ENCODE measurements around the gene PIK3CB. TPM values are rescaled to one million over a fixed set of nuclear protein-coding genes. Genes with fewer than 3 reads are reported as not detected.

PIK3CB gene
- total and polyA plus RNA-seq, 2 of the 8 experiments (the other 6 are each of a cell fraction or from before 2014, with no cell fraction given), result 8.3 to 35.2 TPM

DNA sequence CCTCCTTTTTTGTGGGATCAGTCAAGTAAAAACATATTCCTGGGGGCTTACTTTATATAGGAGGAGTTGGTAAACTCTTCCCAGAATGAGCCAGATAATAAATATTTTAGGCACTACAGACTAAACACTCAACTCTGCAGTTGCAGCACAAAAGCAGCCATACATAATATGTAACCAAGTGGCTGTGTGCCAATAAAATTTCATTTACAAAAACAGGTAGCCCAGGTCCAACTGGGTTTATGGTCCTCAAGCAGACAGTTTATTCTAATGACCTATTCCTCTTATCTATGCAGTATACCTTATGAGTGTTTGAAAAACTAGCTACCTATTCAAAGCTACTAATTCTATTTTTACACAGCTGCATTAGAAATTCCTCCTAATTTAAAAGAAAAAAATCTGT, 164.3 kb downstream of the PIK3CB start (continued):
- TF ChIP-seq, protein P1, sequence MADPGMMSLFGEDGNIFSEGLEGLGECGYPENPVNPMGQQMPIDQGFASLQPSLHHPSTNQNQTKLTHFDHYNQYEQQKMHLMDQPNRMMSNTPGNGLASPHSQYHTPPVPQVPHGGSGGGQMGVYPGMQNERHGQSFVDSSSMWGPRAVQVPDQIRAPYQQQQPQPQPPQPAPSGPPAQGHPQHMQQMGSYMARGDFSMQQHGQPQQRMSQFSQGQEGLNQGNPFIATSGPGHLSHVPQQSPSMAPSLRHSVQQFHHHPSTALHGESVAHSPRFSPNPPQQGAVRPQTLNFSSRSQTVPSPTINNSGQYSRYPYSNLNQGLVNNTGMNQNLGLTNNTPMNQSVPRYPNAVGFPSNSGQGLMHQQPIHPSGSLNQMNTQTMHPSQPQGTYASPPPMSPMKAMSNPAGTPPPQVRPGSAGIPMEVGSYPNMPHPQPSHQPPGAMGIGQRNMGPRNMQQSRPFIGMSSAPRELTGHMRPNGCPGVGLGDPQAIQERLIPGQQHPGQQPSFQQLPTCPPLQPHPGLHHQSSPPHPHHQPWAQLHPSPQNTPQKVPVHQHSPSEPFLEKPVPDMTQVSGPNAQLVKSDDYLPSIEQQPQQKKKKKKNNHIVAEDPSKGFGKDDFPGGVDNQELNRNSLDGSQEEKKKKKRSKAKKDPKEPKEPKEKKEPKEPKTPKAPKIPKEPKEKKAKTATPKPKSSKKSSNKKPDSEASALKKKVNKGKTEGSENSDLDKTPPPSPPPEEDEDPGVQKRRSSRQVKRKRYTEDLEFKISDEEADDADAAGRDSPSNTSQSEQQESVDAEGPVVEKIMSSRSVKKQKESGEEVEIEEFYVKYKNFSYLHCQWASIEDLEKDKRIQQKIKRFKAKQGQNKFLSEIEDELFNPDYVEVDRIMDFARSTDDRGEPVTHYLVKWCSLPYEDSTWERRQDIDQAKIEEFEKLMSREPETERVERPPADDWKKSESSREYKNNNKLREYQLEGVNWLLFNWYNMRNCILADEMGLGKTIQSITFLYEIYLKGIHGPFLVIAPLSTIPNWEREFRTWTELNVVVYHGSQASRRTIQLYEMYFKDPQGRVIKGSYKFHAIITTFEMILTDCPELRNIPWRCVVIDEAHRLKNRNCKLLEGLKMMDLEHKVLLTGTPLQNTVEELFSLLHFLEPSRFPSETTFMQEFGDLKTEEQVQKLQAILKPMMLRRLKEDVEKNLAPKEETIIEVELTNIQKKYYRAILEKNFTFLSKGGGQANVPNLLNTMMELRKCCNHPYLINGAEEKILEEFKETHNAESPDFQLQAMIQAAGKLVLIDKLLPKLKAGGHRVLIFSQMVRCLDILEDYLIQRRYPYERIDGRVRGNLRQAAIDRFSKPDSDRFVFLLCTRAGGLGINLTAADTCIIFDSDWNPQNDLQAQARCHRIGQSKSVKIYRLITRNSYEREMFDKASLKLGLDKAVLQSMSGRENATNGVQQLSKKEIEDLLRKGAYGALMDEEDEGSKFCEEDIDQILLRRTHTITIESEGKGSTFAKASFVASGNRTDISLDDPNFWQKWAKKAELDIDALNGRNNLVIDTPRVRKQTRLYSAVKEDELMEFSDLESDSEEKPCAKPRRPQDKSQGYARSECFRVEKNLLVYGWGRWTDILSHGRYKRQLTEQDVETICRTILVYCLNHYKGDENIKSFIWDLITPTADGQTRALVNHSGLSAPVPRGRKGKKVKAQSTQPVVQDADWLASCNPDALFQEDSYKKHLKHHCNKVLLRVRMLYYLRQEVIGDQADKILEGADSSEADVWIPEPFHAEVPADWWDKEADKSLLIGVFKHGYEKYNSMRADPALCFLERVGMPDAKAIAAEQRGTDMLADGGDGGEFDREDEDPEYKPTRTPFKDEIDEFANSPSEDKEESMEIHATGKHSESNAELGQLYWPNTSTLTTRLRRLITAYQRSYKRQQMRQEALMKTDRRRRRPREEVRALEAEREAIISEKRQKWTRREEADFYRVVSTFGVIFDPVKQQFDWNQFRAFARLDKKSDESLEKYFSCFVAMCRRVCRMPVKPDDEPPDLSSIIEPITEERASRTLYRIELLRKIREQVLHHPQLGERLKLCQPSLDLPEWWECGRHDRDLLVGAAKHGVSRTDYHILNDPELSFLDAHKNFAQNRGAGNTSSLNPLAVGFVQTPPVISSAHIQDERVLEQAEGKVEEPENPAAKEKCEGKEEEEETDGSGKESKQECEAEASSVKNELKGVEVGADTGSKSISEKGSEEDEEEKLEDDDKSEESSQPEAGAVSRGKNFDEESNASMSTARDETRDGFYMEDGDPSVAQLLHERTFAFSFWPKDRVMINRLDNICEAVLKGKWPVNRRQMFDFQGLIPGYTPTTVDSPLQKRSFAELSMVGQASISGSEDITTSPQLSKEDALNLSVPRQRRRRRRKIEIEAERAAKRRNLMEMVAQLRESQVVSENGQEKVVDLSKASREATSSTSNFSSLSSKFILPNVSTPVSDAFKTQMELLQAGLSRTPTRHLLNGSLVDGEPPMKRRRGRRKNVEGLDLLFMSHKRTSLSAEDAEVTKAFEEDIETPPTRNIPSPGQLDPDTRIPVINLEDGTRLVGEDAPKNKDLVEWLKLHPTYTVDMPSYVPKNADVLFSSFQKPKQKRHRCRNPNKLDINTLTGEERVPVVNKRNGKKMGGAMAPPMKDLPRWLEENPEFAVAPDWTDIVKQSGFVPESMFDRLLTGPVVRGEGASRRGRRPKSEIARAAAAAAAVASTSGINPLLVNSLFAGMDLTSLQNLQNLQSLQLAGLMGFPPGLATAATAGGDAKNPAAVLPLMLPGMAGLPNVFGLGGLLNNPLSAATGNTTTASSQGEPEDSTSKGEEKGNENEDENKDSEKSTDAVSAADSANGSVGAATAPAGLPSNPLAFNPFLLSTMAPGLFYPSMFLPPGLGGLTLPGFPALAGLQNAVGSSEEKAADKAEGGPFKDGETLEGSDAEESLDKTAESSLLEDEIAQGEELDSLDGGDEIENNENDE (IDR thresholded peaks at IDR 0.05; ENCODE audit: insufficient replicate concordance, low read length), result no peak
